Progenitor cell of endocrine pancreas (in vitro differentiated cells): Measurements from ENCODE around the gene GALNT9. TPM values are rescaled to one million over a fixed set of nuclear protein-coding genes. Genes with fewer than 3 reads are reported as not detected.

Experiments used
- DNase-seq: peaks from one replicate; pipeline ENCODE4 v3.0.0; 2021; ENCODE audit warnings: low spot score; ENCODE audit not compliant: unreplicated experiment
- H3K27ac Mint-ChIP-seq: 2 replicates; pipeline ENCODE4 v1.8.0; 2021; ENCODE audit warnings: mild to moderate bottlenecking, moderate library complexity, mixed read lengths
- H3K27me3 Mint-ChIP-seq: 2 replicates; pipeline ENCODE4 v1.8.0; 2021; ENCODE audit warnings: mixed read lengths
- H3K36me3 Mint-ChIP-seq: 2 replicates; pipeline ENCODE4 v1.8.0; 2022; ENCODE audit warnings: mixed read lengths; ENCODE audit not compliant: insufficient read depth
- H3K4me1 Mint-ChIP-seq: 2 replicates; pipeline ENCODE4 v1.8.0; 2021; ENCODE audit warnings: low read depth, mixed read lengths
- H3K4me3 Mint-ChIP-seq: 2 replicates; pipeline ENCODE4 v1.8.0; 2021; ENCODE audit warnings: low read depth, mild to moderate bottlenecking, moderate library complexity, mixed read lengths
- H3K9me3 Mint-ChIP-seq: 2 replicates; pipeline ENCODE4 v1.8.0; 2021; ENCODE audit warnings: low read depth, mixed read lengths
- CTCF ChIP-seq: fragments of 200-600 bp; sonication (generic); IDR thresholded peaks from one replicate; pipeline ENCODE4 v1.5.0; 2021; ENCODE audit warnings: antibody characterized with exemption, mild to moderate bottlenecking; ENCODE audit not compliant: unreplicated experiment
- total RNA-seq: library from RNA; stranded (reverse); gene quantifications from 2 replicates; pipeline ENCODE4 v1.2.1, GENCODE V29; 2021

GALNT9 gene
- total RNA-seq, 1 donor from 2014 or later = 0.36 TPM

DNA sequence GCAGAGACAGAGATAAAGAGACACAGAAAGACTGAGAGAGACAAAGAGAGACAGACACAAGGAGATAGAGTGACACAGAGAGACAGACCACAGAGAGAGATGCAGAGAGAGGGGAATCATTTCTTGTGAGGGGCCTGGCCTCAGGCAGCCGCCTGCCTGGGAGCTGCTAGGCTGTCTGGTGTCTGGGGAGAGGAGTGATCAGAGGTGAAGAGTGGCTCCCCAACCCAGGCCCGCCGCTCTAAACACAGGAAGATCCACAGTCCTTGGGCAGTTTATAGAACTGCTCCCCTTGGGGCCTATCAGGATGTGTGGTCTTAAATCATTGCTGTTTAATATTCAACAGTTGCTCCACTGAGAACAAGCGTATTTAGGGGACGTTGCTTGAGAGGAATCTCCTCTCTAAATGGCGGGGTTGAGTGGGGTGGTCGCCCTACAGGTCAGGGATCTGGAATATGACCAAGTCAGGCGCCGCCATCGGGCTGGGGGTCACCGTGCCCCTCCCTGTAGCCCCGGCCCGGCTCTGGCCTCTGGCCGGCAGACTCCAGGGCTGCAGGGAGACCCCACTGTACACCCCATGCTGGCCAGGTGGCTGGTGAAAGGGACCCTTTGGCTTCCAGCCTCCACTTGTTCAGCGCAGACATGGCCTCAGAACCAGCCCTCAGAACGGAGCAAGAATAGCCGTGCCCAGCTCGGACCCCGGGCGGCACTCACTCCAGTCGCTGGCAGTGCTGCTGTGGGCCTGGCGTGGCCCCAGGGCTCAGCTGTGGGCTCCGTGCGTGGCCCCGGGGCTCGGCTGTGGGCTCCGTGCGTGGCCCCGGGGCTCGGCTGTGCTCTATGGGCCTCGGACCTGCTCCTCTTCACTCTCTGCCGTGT lies 89.4 kb downstream of the GALNT9 start:
- no peak for TF ChIP-seq CTCF
- no peaks in the 10 kb centered on the region for H3K36me3 Mint-ChIP-seq
- H3K9me3 Mint-ChIP-seq = no peaks in the 10 kb centered on the region
- H3K27me3 Mint-ChIP-seq = peaks cover 43% of the 10 kb centered on the region
- no peak overlapping the region for H3K27ac Mint-ChIP-seq
- no peak for DNase-seq
- H3K4me3 Mint-ChIP-seq = no peak overlapping the region
- no peaks in the 10 kb centered on the region for H3K4me1 Mint-ChIP-seq

DNA sequence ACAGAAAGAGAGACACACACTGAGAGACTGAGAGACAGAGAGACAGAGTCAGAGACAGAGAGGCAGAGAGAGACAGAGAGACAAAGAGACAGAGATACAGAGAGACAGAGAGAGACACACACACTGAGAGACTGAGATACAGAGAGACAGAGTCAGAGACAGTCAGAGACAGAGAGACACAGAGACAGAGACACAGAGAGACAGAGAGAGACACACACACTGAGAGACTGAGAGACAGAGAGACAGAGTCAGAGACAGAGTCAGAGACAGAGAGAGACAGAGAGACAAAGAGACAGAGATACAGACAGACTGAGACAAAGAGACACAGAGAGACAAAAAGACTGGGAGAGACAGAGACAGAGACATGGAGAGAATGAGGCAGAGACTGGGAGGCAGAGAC lies 90.0 kb downstream of the GALNT9 start:
- DNase-seq = no peak
- Mint-ChIP-seq H3K4me3 (no peak overlapping the region), H3K36me3 (no peaks in the 10 kb centered on the region), H3K4me1 (no peaks in the 10 kb centered on the region), H3K9me3 (no peaks in the 10 kb centered on the region), H3K27me3 (peaks cover 45% of the 10 kb centered on the region), H3K27ac (no peak overlapping the region)
- no peak for TF ChIP-seq CTCF

DNA sequence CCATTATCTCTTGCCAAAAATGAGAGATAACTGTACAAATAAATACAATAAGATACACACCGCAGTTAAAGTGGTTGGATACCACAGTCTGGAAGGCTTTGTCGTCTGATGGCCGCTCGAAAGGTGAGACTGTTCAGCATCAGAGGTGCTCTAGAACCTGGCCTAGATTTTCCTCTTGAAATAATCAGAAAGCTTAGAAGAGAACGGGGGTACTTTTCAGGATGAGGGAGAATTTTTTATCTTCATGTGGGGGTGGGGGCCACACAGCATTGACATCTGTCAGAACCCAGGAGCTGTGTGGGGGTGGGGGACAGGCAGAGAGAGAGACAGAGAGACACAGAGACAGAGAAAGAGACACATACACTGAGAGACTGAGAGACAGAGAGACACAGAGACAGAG lies 90.5 kb downstream of the GALNT9 start:
- H3K27me3 Mint-ChIP-seq = peaks cover 44% of the 10 kb centered on the region
- no peaks in the 10 kb centered on the region for H3K36me3 Mint-ChIP-seq
- H3K4me3 Mint-ChIP-seq = no peak overlapping the region
- peak overlapping the region; percentile 51 for H3K27ac Mint-ChIP-seq
- H3K9me3 Mint-ChIP-seq = no peaks in the 10 kb centered on the region
- no peak for TF ChIP-seq CTCF
- DNase-seq = no peak
- no peaks in the 10 kb centered on the region for H3K4me1 Mint-ChIP-seq

- no peak for TF ChIP-seq CTCF
- no peaks in the 10 kb centered on the region for H3K36me3 Mint-ChIP-seq
- peaks cover 40% of the 10 kb centered on the region for H3K27me3 Mint-ChIP-seq
- H3K27ac Mint-ChIP-seq = no peak overlapping the region
- no peaks in the 10 kb centered on the region for H3K9me3 Mint-ChIP-seq
- no peak overlapping the region for H3K4me3 Mint-ChIP-seq
- H3K4me1 Mint-ChIP-seq = no peaks in the 10 kb centered on the region
- no peak for DNase-seq
These were observed 90.9 kb downstream of the GALNT9 start for GRCh38 chr12:132238488-132238854.

DNA sequence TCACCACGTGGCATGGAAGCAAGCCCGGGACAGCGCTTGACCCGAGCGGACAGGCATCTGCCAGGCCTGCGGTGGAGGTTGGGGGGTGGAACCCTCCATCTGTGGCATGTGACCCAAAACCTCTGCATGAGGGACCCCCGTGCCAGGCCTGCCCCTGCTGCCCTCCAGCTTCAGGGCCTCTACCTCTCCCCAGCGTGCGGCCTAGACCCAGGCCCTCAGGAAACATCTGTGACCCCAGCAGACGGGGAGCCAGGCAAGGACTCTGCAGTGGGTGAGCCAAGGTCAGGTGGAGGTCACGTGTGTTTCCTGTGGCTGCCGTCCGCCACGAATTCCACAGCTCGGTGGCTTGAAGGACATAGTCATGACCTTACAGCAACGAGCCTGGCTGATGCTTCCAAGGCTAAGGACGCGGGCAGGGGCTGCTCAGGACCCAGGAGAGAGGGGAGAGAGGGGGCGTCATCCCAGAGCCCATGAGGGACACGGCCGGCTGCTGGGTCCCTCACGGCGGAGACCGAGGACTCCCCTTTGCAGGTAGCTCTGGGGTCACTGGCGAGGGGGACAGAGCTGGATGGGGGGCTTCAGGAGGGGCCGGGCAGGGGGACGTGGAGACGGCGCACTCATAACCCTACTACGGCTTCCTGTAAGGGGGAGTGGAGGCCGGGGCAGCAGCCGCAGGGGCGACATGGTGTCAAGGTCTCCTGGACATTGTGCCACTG lies 91.5 kb downstream of the GALNT9 start:
- DNase-seq = no peak
- Mint-ChIP-seq H3K9me3 (no peaks in the 10 kb centered on the region), H3K4me3 (no peak overlapping the region), H3K4me1 (no peaks in the 10 kb centered on the region), H3K36me3 (no peaks in the 10 kb centered on the region), H3K27me3 (peaks cover 37% of the 10 kb centered on the region), H3K27ac (no peak overlapping the region)
- TF ChIP-seq CTCF = no peak
